GM19351 (cell line): Measurements from ENCODE around the gene CHI3L2.
"Not testable (repeated sequence)": the region's sequence is repeated elsewhere in the genome, so short reads cannot be mapped to it uniquely, and the experiment has no call there.

ENCODE experiments used
- ATAC-seq: cut with Tn5 transposase; IDR thresholded peaks from one replicate; pipeline ENCODE4 v1.9.1; 2021; ENCODE audit warnings: mild to moderate bottlenecking, moderate library complexity; ENCODE audit not compliant: unreplicated experiment

The CHI3L2 gene

GRCh38 chr1:111202366-111202706, 25.2 kb upstream of the CHI3L2 start:
- no peak for ATAC-seq

- no peak for ATAC-seq
These were observed 24.5 kb upstream of the CHI3L2 start for GRCh38 chr1:111202707-111203623.

- peak; percentile 51 for ATAC-seq
These were observed 23.8 kb upstream of the CHI3L2 start for GRCh38 chr1:111203681-111204200.

- ATAC-seq, result peak; percentile 67
These were observed 23.1 kb upstream of the CHI3L2 start for GRCh38 chr1:111204201-111204982.

GRCh38 chr1:111204983-111205713, 22.4 kb upstream of the CHI3L2 start:
- ATAC-seq, result no peak

- ATAC-seq, result no peak
These were observed 21.8 kb upstream of the CHI3L2 start for GRCh38 chr1:111205714-111206050.

- ATAC-seq, result no peak
These were observed 18.6 kb upstream of the CHI3L2 start for GRCh38 chr1:111208921-111209320.

- no peak for ATAC-seq
These were observed 17.9 kb upstream of the CHI3L2 start for GRCh38 chr1:111209622-111210021.

- ATAC-seq, result no peak
These were observed 15.6 kb upstream of the CHI3L2 start for GRCh38 chr1:111211921-111212320.

GRCh38 chr1:111212634-111213335, 14.7 kb upstream of the CHI3L2 start:
- no peak for ATAC-seq

- no peak for ATAC-seq
These were observed 14.1 kb upstream of the CHI3L2 start for GRCh38 chr1:111213412-111213811.

- peak; percentile 29 for ATAC-seq
These were observed 13.3 kb upstream of the CHI3L2 start for GRCh38 chr1:111214074-111214801.

GRCh38 chr1:111214884-111215283, 12.6 kb upstream of the CHI3L2 start:
- no peak for ATAC-seq

- not testable (repeated sequence) for ATAC-seq
These were observed 12.2 kb upstream of the CHI3L2 start for GRCh38 chr1:111215285-111215684.

GRCh38 chr1:111216751-111217150, 10.8 kb upstream of the CHI3L2 start:
- no peak for ATAC-seq

GRCh38 chr1:111217183-111217910, 10.2 kb upstream of the CHI3L2 start:
- ATAC-seq, result no peak

GRCh38 chr1:111218701-111219556, 8.6 kb upstream of the CHI3L2 start:
- ATAC-seq, result no peak

- peak; percentile 34 for ATAC-seq
These were observed 7.8 kb upstream of the CHI3L2 start for GRCh38 chr1:111219557-111220286.
